ENCODE results near the gene RILPL2. TPM values are rescaled to one million over a fixed set of nuclear protein-coding genes. Genes with fewer than 3 reads are reported as not detected.

The RILPL2 gene
- total RNA-seq, 1 experiment from 2014 or later: 2.6 TPM

GRCh38 chr12:123398177-123398549 lies 38.3 kb downstream of the RILPL2 start:
- Mint-ChIP-seq H3K9me3 (ENCODE audit: unreplicated experiment) (no peaks in the 10 kb centered on the region), H3K27ac (ENCODE audit: low read depth, unreplicated experiment) (no peak overlapping the region), H3K4me1 (ENCODE audit: insufficient read depth, unreplicated experiment) (no peaks in the 10 kb centered on the region), H3K36me3 (ENCODE audit: insufficient read depth, unreplicated experiment) (peaks cover 73% of the 10 kb centered on the region), H3K27me3 (ENCODE audit: insufficient read depth, unreplicated experiment) (no peaks in the 10 kb centered on the region), H3K4me3 (ENCODE audit: unreplicated experiment) (no peak overlapping the region)
- no peak for TF ChIP-seq CTCF (IDR thresholded peaks at IDR 0.05; ENCODE audit: unreplicated experiment)
- BruUV-seq (replicated peaks): no TSS peak
- intact Hi-C loops (cut with micrococcal nuclease): no loop called here
- ChIA-PET CTCF (interaction anchor here (1.4 kb wide), 1 partner anchor 13 kb away, joined by 4 read pairs; no protein-coding TSS in a partner anchor), POLR2A (interaction anchor here (0.9 kb wide), 1 partner anchor 10 kb away, joined by 3 read pairs; no protein-coding TSS in a partner anchor)
- no peak for DNase-seq (ENCODE audit: unreplicated experiment)

DNA sequence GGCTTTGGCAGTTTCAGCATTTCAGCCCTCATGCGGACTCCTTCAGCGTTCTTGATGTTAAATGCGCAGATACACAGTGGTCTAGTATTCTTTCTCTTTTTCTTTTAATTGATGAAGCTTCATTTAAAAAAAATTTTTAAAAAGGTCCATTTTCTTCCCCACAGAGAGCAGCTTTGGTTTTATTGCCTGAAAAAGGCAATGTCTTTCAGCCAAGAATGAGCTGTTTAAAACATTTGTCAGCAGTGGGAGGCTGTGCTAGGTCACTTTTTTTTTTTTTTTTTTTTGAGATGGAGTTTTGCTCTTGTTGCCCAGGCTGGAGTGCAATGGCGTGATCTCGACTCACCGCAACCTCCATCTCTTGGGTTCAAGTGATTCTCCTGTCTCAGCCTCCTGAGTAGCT lies 39.1 kb downstream of the RILPL2 start:
- H3K27me3 Mint-ChIP-seq (ENCODE audit: insufficient read depth, unreplicated experiment): no peaks in the 10 kb centered on the region
- H3K4me1 Mint-ChIP-seq (ENCODE audit: insufficient read depth, unreplicated experiment): no peaks in the 10 kb centered on the region
- no peak for TF ChIP-seq CTCF (IDR thresholded peaks at IDR 0.05; ENCODE audit: unreplicated experiment)
- peaks cover 68% of the 10 kb centered on the region for H3K36me3 Mint-ChIP-seq (ENCODE audit: insufficient read depth, unreplicated experiment)
- intact Hi-C loops (cut with micrococcal nuclease): no loop called here
- no peak overlapping the region for H3K27ac Mint-ChIP-seq (ENCODE audit: low read depth, unreplicated experiment)
- ChIA-PET POLR2A (interaction anchor here (0.6 kb wide), 1 partner anchor 186 kb away, joined by 3 read pairs; no protein-coding TSS in a partner anchor), CTCF (interaction anchor here (0.7 to 1.4 kb wide), 2 partner anchors 14 to 60 kb away, joined by 3 to 4 read pairs; partner anchors contain the start of gene SNRNP35)
- H3K9me3 Mint-ChIP-seq (ENCODE audit: unreplicated experiment): no peaks in the 10 kb centered on the region
- no peak overlapping the region for H3K4me3 Mint-ChIP-seq (ENCODE audit: unreplicated experiment)
- no peak for DNase-seq (ENCODE audit: unreplicated experiment)
- no TSS peak for BruUV-seq (replicated peaks)

DNA sequence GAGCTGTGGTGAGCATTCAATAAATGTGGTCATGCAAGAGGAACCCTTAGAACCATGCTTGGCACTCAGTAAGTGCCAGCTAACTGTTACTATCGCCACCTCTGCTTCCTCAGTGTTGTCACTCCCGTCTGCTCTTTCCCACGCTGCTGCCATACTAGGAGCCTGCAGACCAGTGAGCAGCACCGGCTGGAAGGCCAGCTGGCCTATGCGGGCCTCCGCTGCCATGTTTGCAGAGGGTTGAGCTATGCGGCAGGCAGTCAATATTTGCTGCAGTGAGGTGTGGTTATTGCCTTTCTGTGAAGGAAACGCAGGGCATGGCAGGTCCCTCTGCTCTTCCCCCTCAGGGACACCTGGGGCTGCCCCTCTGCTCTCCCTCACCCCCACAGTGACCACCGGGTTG lies 39.5 kb downstream of the RILPL2 start:
- Mint-ChIP-seq H3K36me3 (ENCODE audit: insufficient read depth, unreplicated experiment) (peaks cover 70% of the 10 kb centered on the region), H3K27ac (ENCODE audit: low read depth, unreplicated experiment) (no peak overlapping the region), H3K4me1 (ENCODE audit: insufficient read depth, unreplicated experiment) (no peaks in the 10 kb centered on the region), H3K9me3 (ENCODE audit: unreplicated experiment) (no peaks in the 10 kb centered on the region), H3K27me3 (ENCODE audit: insufficient read depth, unreplicated experiment) (no peaks in the 10 kb centered on the region), H3K4me3 (ENCODE audit: unreplicated experiment) (no peak overlapping the region)
- BruUV-seq (replicated peaks): no TSS peak
- no peak for DNase-seq (ENCODE audit: unreplicated experiment)
- no peak for TF ChIP-seq CTCF (IDR thresholded peaks at IDR 0.05; ENCODE audit: unreplicated experiment)
- POLR2A ChIA-PET: interaction anchor here (0.6 kb wide), 1 partner anchor 187 kb away, joined by 3 read pairs; no protein-coding TSS in a partner anchor
- CTCF ChIA-PET: interaction anchor here (1.1 kb wide), 1 partner anchor 215 kb away, joined by 3 read pairs; no protein-coding TSS in a partner anchor
- intact Hi-C loops (cut with micrococcal nuclease): no loop called here

- BruUV-seq (replicated peaks): no TSS peak
- DNase-seq (ENCODE audit: unreplicated experiment): no peak
- intact Hi-C loops (cut with micrococcal nuclease): no loop called here
- TF ChIP-seq CTCF (IDR thresholded peaks at IDR 0.05; ENCODE audit: unreplicated experiment): no peak
- Mint-ChIP-seq H3K27ac (ENCODE audit: low read depth, unreplicated experiment) (no peak overlapping the region), H3K27me3 (ENCODE audit: insufficient read depth, unreplicated experiment) (no peaks in the 10 kb centered on the region), H3K4me1 (ENCODE audit: insufficient read depth, unreplicated experiment) (no peaks in the 10 kb centered on the region), H3K36me3 (ENCODE audit: insufficient read depth, unreplicated experiment) (peaks cover 74% of the 10 kb centered on the region), H3K4me3 (ENCODE audit: unreplicated experiment) (no peak overlapping the region), H3K9me3 (ENCODE audit: unreplicated experiment) (no peaks in the 10 kb centered on the region)
- CTCF ChIA-PET: interaction anchor here (0.6 to 1.1 kb wide), 2 partner anchors 44 to 215 kb away, joined by 3 read pairs; no protein-coding TSS in a partner anchor
- POLR2A ChIA-PET: interaction anchor here (0.6 to 0.7 kb wide), 3 partner anchors 59 to 187 kb away, joined by 3 to 4 read pairs (median 3); no protein-coding TSS in a partner anchor
These were observed 39.9 kb downstream of the RILPL2 start for GRCh38 chr12:123396543-123396942.

Measured in MCF 10A (cell line).